Measurements from ENCODE around the gene TBC1D5.

DNA sequence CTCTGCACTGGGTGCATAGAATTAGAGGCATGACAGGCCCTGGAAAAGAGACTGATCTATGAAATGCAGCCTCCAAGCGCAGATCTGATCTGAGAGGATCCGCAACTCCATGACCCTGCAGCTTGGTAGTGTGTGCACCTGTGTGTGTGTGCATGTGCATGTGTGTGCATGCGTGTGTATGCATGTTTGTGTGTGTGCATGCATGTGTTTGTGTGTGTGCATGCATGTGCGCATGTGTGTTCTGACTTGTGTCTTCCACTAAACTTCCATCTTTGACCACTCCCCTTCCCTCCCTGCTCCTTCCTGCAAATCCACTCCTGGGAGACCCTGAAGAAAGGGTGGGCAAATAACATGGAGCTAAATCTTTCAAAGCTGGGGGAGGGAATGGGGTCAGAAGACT lies 600.7 kb downstream of the TBC1D5 start:
- TF ChIP-seq, protein P1, sequence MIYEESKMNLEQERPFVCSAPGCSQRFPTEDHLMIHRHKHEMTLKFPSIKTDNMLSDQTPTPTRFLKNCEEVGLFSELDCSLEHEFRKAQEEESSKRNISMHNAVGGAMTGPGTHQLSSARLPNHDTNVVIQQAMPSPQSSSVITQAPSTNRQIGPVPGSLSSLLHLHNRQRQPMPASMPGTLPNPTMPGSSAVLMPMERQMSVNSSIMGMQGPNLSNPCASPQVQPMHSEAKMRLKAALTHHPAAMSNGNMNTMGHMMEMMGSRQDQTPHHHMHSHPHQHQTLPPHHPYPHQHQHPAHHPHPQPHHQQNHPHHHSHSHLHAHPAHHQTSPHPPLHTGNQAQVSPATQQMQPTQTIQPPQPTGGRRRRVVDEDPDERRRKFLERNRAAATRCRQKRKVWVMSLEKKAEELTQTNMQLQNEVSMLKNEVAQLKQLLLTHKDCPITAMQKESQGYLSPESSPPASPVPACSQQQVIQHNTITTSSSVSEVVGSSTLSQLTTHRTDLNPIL (CRISPR knock-in tag; IDR thresholded peaks at IDR 0.05; ENCODE audit: low read depth) = no peak
- TF ChIP-seq, protein P2, sequence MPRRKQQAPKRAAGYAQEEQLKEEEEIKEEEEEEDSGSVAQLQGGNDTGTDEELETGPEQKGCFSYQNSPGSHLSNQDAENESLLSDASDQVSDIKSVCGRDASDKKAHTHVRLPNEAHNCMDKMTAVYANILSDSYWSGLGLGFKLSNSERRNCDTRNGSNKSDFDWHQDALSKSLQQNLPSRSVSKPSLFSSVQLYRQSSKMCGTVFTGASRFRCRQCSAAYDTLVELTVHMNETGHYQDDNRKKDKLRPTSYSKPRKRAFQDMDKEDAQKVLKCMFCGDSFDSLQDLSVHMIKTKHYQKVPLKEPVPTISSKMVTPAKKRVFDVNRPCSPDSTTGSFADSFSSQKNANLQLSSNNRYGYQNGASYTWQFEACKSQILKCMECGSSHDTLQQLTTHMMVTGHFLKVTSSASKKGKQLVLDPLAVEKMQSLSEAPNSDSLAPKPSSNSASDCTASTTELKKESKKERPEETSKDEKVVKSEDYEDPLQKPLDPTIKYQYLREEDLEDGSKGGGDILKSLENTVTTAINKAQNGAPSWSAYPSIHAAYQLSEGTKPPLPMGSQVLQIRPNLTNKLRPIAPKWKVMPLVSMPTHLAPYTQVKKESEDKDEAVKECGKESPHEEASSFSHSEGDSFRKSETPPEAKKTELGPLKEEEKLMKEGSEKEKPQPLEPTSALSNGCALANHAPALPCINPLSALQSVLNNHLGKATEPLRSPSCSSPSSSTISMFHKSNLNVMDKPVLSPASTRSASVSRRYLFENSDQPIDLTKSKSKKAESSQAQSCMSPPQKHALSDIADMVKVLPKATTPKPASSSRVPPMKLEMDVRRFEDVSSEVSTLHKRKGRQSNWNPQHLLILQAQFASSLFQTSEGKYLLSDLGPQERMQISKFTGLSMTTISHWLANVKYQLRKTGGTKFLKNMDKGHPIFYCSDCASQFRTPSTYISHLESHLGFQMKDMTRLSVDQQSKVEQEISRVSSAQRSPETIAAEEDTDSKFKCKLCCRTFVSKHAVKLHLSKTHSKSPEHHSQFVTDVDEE (CRISPR knock-in tag; IDR thresholded peaks at IDR 0.05) = no peak
- no peak for TF ChIP-seq ZFP3 (CRISPR knock-in tag; IDR thresholded peaks at IDR 0.05)

Data from SK-N-SH treated with all-trans-retinoic acid at 6 μM for 48 hours (cell line).